Memory B cell (primary cell): ENCODE measurements around the gene CCDC127.
"Not testable (repeated sequence)": the region's sequence is repeated elsewhere in the genome, so short reads cannot be mapped to it uniquely, and the experiment has no call there.

Experiments used
- ATAC-seq: fragments of 150-1000 bp; cut with Tn5 transposase; 2 replicates; pipeline ENCODE4 v1.10.0; 2021; ENCODE audit warnings: low read depth, mild to moderate bottlenecking, moderate library complexity
- DNase-seq, 2 donors: peaks; one replicate each; pipeline ENCODE4 v3.0.0; 2022; ENCODE audit warnings: low spot score in 2 of 2
- H3K27ac Mint-ChIP-seq: one replicate; pipeline ENCODE4 v1.8.0; 2022; ENCODE audit warnings: mild to moderate bottlenecking, moderate library complexity, mixed read lengths
- H3K27me3 Mint-ChIP-seq: one replicate; pipeline ENCODE4 v1.8.0; 2022; ENCODE audit warnings: mixed read lengths
- H3K36me3 Mint-ChIP-seq: one replicate; pipeline ENCODE4 v1.8.0; 2022; ENCODE audit warnings: mild to moderate bottlenecking, mixed read lengths
- H3K4me1 Mint-ChIP-seq: one replicate; pipeline ENCODE4 v1.8.0; 2022; ENCODE audit warnings: mixed read lengths
- H3K4me3 Mint-ChIP-seq: one replicate; pipeline ENCODE4 v1.8.0; 2022; ENCODE audit warnings: mild to moderate bottlenecking, moderate library complexity, mixed read lengths
- H3K9me3 Mint-ChIP-seq: one replicate; pipeline ENCODE4 v1.8.0; 2022; ENCODE audit warnings: mixed read lengths

CCDC127 gene

GRCh38 chr5:222951-223715 lies 5.2 kb upstream of the CCDC127 start:
- H3K27ac Mint-ChIP-seq, H3K9me3 Mint-ChIP-seq, ATAC-seq, DNase-seq, H3K4me3 Mint-ChIP-seq, H3K27me3 Mint-ChIP-seq: not testable (repeated sequence)
- Mint-ChIP-seq H3K36me3 (peaks cover 22% of the 10 kb centered on the region), H3K4me1 (peaks cover 14% of the 10 kb centered on the region)

- H3K27ac Mint-ChIP-seq: peak overlapping the region; percentile 82
- no peak for ATAC-seq
- H3K9me3 Mint-ChIP-seq: no peaks in the 10 kb centered on the region
- no peaks in the 10 kb centered on the region for H3K27me3 Mint-ChIP-seq
- peaks cover 8% of the 10 kb centered on the region for H3K36me3 Mint-ChIP-seq
- peak overlapping the region; percentile 91 for H3K4me3 Mint-ChIP-seq
- H3K4me1 Mint-ChIP-seq: peaks cover 28% of the 10 kb centered on the region
- DNase-seq: no peak
These were observed 2.0 kb upstream of the CCDC127 start for GRCh38 chr5:219991-220390.

GRCh38 chr5:219460-219863 lies 1.5 kb upstream of the CCDC127 start:
- Mint-ChIP-seq H3K27ac (peak overlapping the region; percentile 82), H3K4me1 (peaks cover 31% of the 10 kb centered on the region), H3K4me3 (peak overlapping the region; percentile 91), H3K27me3 (no peaks in the 10 kb centered on the region), H3K36me3 (peaks cover 4% of the 10 kb centered on the region), H3K9me3 (no peaks in the 10 kb centered on the region)
- ATAC-seq (no peak), DNase-seq (no peak)

- Mint-ChIP-seq H3K36me3 (peaks cover 8% of the 10 kb centered on the region), H3K27me3 (no peaks in the 10 kb centered on the region), H3K4me1 (peaks cover 39% of the 10 kb centered on the region), H3K27ac (peak overlapping the region; percentile 91), H3K9me3 (no peaks in the 10 kb centered on the region), H3K4me3 (peak overlapping the region; percentile 91)
- ATAC-seq (no peak), DNase-seq (peak; percentile 9 to 23)
These were observed 721 bp upstream of the CCDC127 start for GRCh38 chr5:218457-219291.

GRCh38 chr5:216076-216475 lies 1.9 kb downstream of the CCDC127 start:
- peaks cover 11% of the 10 kb centered on the region for H3K36me3 Mint-ChIP-seq
- not testable (repeated sequence) for DNase-seq, H3K9me3 Mint-ChIP-seq, H3K27me3 Mint-ChIP-seq, ATAC-seq, H3K27ac Mint-ChIP-seq
- H3K4me3 Mint-ChIP-seq: peak overlapping the region; percentile 53
- peaks cover 31% of the 10 kb centered on the region for H3K4me1 Mint-ChIP-seq

- H3K27ac Mint-ChIP-seq, H3K9me3 Mint-ChIP-seq, H3K27me3 Mint-ChIP-seq, ATAC-seq, DNase-seq: not testable (repeated sequence)
- peak overlapping the region; percentile 39 for H3K4me3 Mint-ChIP-seq
- peaks cover 11% of the 10 kb centered on the region for H3K36me3 Mint-ChIP-seq
- peaks cover 33% of the 10 kb centered on the region for H3K4me1 Mint-ChIP-seq
These were observed 2.7 kb downstream of the CCDC127 start for GRCh38 chr5:215256-215655.

- H3K4me1 Mint-ChIP-seq: peaks cover 33% of the 10 kb centered on the region
- peaks cover 13% of the 10 kb centered on the region for H3K36me3 Mint-ChIP-seq
- H3K27me3 Mint-ChIP-seq: no peaks in the 10 kb centered on the region
- H3K9me3 Mint-ChIP-seq: no peaks in the 10 kb centered on the region
- no peak overlapping the region for H3K27ac Mint-ChIP-seq
- H3K4me3 Mint-ChIP-seq: peak overlapping the region; percentile 11
- no peak for DNase-seq
- ATAC-seq: no peak
These were observed 4.1 kb downstream of the CCDC127 start for GRCh38 chr5:213803-214395.

GRCh38 chr5:208449-209114 lies 9.4 kb downstream of the CCDC127 start:
- DNase-seq (no peak), ATAC-seq (no peak)
- no peak overlapping the region for H3K4me3 Mint-ChIP-seq
- H3K27ac Mint-ChIP-seq: no peak overlapping the region
- no peaks in the 10 kb centered on the region for H3K9me3 Mint-ChIP-seq
- H3K27me3 Mint-ChIP-seq: no peaks in the 10 kb centered on the region
- peaks cover 30% of the 10 kb centered on the region for H3K36me3 Mint-ChIP-seq
- peaks cover 20% of the 10 kb centered on the region for H3K4me1 Mint-ChIP-seq

- H3K27ac Mint-ChIP-seq: no peak overlapping the region
- H3K4me1 Mint-ChIP-seq: peaks cover 22% of the 10 kb centered on the region
- DNase-seq: no peak
- ATAC-seq: no peak
- H3K36me3 Mint-ChIP-seq: peaks cover 29% of the 10 kb centered on the region
- H3K9me3 Mint-ChIP-seq: no peaks in the 10 kb centered on the region
- no peaks in the 10 kb centered on the region for H3K27me3 Mint-ChIP-seq
- H3K4me3 Mint-ChIP-seq: no peak overlapping the region
These were observed 10.4 kb downstream of the CCDC127 start for GRCh38 chr5:207599-207998.

GRCh38 chr5:206927-207536 lies 10.9 kb downstream of the CCDC127 start:
- Mint-ChIP-seq H3K9me3 (no peaks in the 10 kb centered on the region), H3K4me1 (peaks cover 25% of the 10 kb centered on the region), H3K4me3 (no peak overlapping the region), H3K27me3 (no peaks in the 10 kb centered on the region), H3K36me3 (peaks cover 31% of the 10 kb centered on the region), H3K27ac (no peak overlapping the region)
- ATAC-seq (no peak), DNase-seq (no peak)

GRCh38 chr5:206406-206805 lies 11.5 kb downstream of the CCDC127 start:
- peaks cover 28% of the 10 kb centered on the region for H3K4me1 Mint-ChIP-seq
- peaks cover 31% of the 10 kb centered on the region for H3K36me3 Mint-ChIP-seq
- DNase-seq (no peak), ATAC-seq (no peak)
- no peaks in the 10 kb centered on the region for H3K9me3 Mint-ChIP-seq
- H3K27ac Mint-ChIP-seq: no peak overlapping the region
- H3K27me3 Mint-ChIP-seq: no peaks in the 10 kb centered on the region
- H3K4me3 Mint-ChIP-seq: no peak overlapping the region

- DNase-seq: no peak
- ATAC-seq: no peak
These were observed 12.8 kb downstream of the CCDC127 start for GRCh38 chr5:204966-205670.

GRCh38 chr5:204462-204861 lies 13.5 kb downstream of the CCDC127 start:
- Mint-ChIP-seq H3K9me3 (no peaks in the 10 kb centered on the region), H3K4me3 (no peak overlapping the region), H3K4me1 (peaks cover 24% of the 10 kb centered on the region), H3K36me3 (peaks cover 28% of the 10 kb centered on the region), H3K27me3 (no peaks in the 10 kb centered on the region), H3K27ac (no peak overlapping the region)
- ATAC-seq: no peak
- no peak for DNase-seq

More at GRCh38 chr5:204966-205670, 12.8 kb downstream of the CCDC127 start:
- H3K27ac Mint-ChIP-seq: no peak overlapping the region
- H3K4me1 Mint-ChIP-seq: peaks cover 29% of the 10 kb centered on the region
- peaks cover 31% of the 10 kb centered on the region for H3K36me3 Mint-ChIP-seq
- H3K4me3 Mint-ChIP-seq: no peak overlapping the region
- no peaks in the 10 kb centered on the region for H3K27me3 Mint-ChIP-seq
- H3K9me3 Mint-ChIP-seq: no peaks in the 10 kb centered on the region
